KMS-11 (cell line): Measurements from ENCODE around the gene TMEM269.
"Not testable (repeated sequence)": the region's sequence is repeated elsewhere in the genome, so short reads cannot be mapped to it uniquely, and the experiment has no call there.

Experiments used
- H2AFZ ChIP-seq: fragments of 200-600 bp; sonication (generic); 2 replicates; pipeline ENCODE4 v1.6.1; 2016; ENCODE audit warnings: antibody characterized with exemption, mixed run types, low read depth
- H3K27ac ChIP-seq: fragments of 200-600 bp; sonication (generic); 2 replicates; pipeline ENCODE4 v1.6.1; 2016; ENCODE audit warnings: mild to moderate bottlenecking, mixed run types
- H3K27me3 ChIP-seq: fragments of 200-600 bp; sonication (generic); 2 replicates; pipeline ENCODE4 v1.6.1; 2017; ENCODE audit warnings: mild to moderate bottlenecking, low read depth, mixed run types, moderate library complexity; ENCODE audit not compliant: insufficient read depth
- H3K36me3 ChIP-seq: fragments of 200-600 bp; sonication (generic); 2 replicates; pipeline ENCODE4 v1.6.1; 2017; ENCODE audit warnings: mild to moderate bottlenecking, mixed run types; ENCODE audit not compliant: insufficient read depth
- H3K4me1 ChIP-seq: fragments of 200-600 bp; sonication (generic); 2 replicates; pipeline ENCODE4 v1.6.1; 2016; ENCODE audit warnings: mild to moderate bottlenecking, low read depth, mixed run types; ENCODE audit not compliant: poor library complexity, severe bottlenecking
- H3K4me2 ChIP-seq: fragments of 200-600 bp; sonication (generic); 2 replicates; pipeline ENCODE4 v1.7.0; 2016; ENCODE audit warnings: mild to moderate bottlenecking, mixed run types
- H3K4me3 ChIP-seq: fragments of 200-600 bp; sonication (generic); IDR thresholded peaks from 2 replicates; pipeline ENCODE4 v1.6.1; 2017; ENCODE audit warnings: low read depth, low read length, mixed read lengths; ENCODE audit not compliant: insufficient read depth
- H3K79me2 ChIP-seq: fragments of 200-600 bp; sonication (generic); 2 replicates; pipeline ENCODE4 v1.6.1; 2016; ENCODE audit warnings: low read depth, mixed run types; ENCODE audit not compliant: insufficient read depth
- H3K9ac ChIP-seq: fragments of 200-600 bp; sonication (generic); 2 replicates; pipeline ENCODE4 v1.6.1; 2016; ENCODE audit warnings: mild to moderate bottlenecking, mixed run types
- H4K20me1 ChIP-seq: fragments of 200-600 bp; sonication (generic); 2 replicates; pipeline ENCODE4 v1.6.1; 2016; ENCODE audit warnings: mild to moderate bottlenecking, mixed run types; ENCODE audit not compliant: insufficient read depth
- CTCF ChIP-seq: fragments of 200-600 bp; sonication (generic); conservative IDR thresholded peaks from 2 replicates; pipeline ENCODE4 v1.6.1; 2017; ENCODE audit warnings: low read depth, mild to moderate bottlenecking, antibody characterized with exemption, low read length, moderate library complexity, mixed read lengths

Gene TMEM269

GRCh38 chr1:42750041-42750440 lies 34.8 kb upstream of the TMEM269 start:
- H3K27me3 ChIP-seq, result no peaks in the 10 kb centered on the region
- H3K4me1 ChIP-seq, result no peaks in the 10 kb centered on the region
- no peak overlapping the region for H3K4me2 ChIP-seq
- no peaks in the 10 kb centered on the region for H3K79me2 ChIP-seq
- no peak overlapping the region for H3K27ac ChIP-seq
- no peak for TF ChIP-seq CTCF
- H4K20me1 ChIP-seq, result no peaks in the 10 kb centered on the region
- H2AFZ ChIP-seq, result no peak overlapping the region
- H3K4me3 ChIP-seq, result no peak overlapping the region
- H3K9ac ChIP-seq, result no peak overlapping the region
- H3K36me3 ChIP-seq, result no peaks in the 10 kb centered on the region

DNA sequence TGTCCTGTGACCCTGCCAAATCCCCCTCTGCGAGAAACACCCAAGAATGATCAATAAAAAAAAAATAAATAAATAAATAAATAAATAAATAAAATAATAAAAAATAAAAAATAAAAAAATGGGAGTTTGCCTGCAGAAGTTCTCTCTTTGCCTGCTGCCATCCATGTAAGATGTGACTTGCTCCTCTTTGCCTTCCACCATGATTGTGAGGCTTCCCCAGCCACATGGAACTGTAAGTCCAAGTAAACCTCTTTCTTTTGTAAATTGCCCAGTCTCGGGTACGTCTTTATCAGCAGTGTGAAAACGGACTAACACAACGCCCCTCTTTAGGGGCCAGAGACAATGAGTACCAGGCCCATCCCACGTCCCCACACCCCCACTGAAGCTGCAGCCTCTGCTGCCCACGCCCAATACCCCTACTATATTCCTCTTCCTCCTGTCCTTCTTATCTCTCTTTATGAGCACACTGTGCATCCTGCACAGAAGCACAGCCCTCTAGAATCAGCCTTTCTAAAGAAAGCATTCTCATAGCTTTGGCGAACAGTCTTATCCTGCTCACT lies 33.2 kb upstream of the TMEM269 start:
- not testable (repeated sequence) for H3K4me3 ChIP-seq, H3K4me2 ChIP-seq, H3K36me3 ChIP-seq, H3K79me2 ChIP-seq, H2AFZ ChIP-seq, H4K20me1 ChIP-seq, H3K27me3 ChIP-seq, H3K9ac ChIP-seq, H3K27ac ChIP-seq, H3K4me1 ChIP-seq

- Histone ChIP-seq H3K36me3 (no peaks in the 10 kb centered on the region), H2AFZ (no peak overlapping the region), H3K4me2 (no peak overlapping the region), H3K27me3 (no peaks in the 10 kb centered on the region), H3K9ac (no peak overlapping the region), H4K20me1 (no peaks in the 10 kb centered on the region), H3K27ac (no peak overlapping the region), H3K79me2 (no peaks in the 10 kb centered on the region), H3K4me1 (peaks cover 3% of the 10 kb centered on the region), H3K4me3 (no peak overlapping the region)
- no peak for TF ChIP-seq CTCF
Measured at GRCh38 chr1:42752284-42752683, 32.5 kb upstream of the TMEM269 start.

- no peaks in the 10 kb centered on the region for H3K36me3 ChIP-seq
- H3K27ac ChIP-seq, result no peak overlapping the region
- no peak overlapping the region for H3K4me3 ChIP-seq
- TF ChIP-seq CTCF, result no peak
- H3K79me2 ChIP-seq, result no peaks in the 10 kb centered on the region
- peaks cover 3% of the 10 kb centered on the region for H3K4me1 ChIP-seq
- no peaks in the 10 kb centered on the region for H4K20me1 ChIP-seq
- H3K9ac ChIP-seq, result no peak overlapping the region
- no peak overlapping the region for H3K4me2 ChIP-seq
- no peak overlapping the region for H2AFZ ChIP-seq
- no peaks in the 10 kb centered on the region for H3K27me3 ChIP-seq
Measured at GRCh38 chr1:42753070-42753469, 31.7 kb upstream of the TMEM269 start.

- no peaks in the 10 kb centered on the region for H3K79me2 ChIP-seq
- no peak overlapping the region for H3K4me3 ChIP-seq
- no peak overlapping the region for H3K9ac ChIP-seq
- peak; percentile 76 for TF ChIP-seq CTCF
- no peaks in the 10 kb centered on the region for H4K20me1 ChIP-seq
- no peak overlapping the region for H3K4me2 ChIP-seq
- H3K27ac ChIP-seq, result no peak overlapping the region
- H3K27me3 ChIP-seq, result no peaks in the 10 kb centered on the region
- H3K36me3 ChIP-seq, result no peaks in the 10 kb centered on the region
- peaks cover 3% of the 10 kb centered on the region for H3K4me1 ChIP-seq
- no peak overlapping the region for H2AFZ ChIP-seq
Measured at GRCh38 chr1:42756956-42757891, 27.6 kb upstream of the TMEM269 start.
